NCI-H2171 treated with DMSO at 0.1 percent for 48 hours (cell line): Measurements from ENCODE around the gene UBE2N.
"Not testable (repeated sequence)": the region's sequence is repeated elsewhere in the genome, so short reads cannot be mapped to it uniquely, and the experiment has no call there.

Experiments used
- DNase-seq: peaks from one replicate; lab custom pipeline; 2025; lab: John Stamatoyannopoulos, UW

The UBE2N gene

GRCh38 chr12:93411060-93411459 is 30.7 kb downstream of the UBE2N start:
- not testable (repeated sequence) for DNase-seq

GRCh38 chr12:93409343-93410187 is 32.2 kb downstream of the UBE2N start:
- DNase-seq: not testable (repeated sequence)

GRCh38 chr12:93408813-93409212 is 32.9 kb downstream of the UBE2N start:
- no peak for DNase-seq

- DNase-seq: no peak
These were observed 33.8 kb downstream of the UBE2N start for GRCh38 chr12:93407963-93408283.

DNA sequence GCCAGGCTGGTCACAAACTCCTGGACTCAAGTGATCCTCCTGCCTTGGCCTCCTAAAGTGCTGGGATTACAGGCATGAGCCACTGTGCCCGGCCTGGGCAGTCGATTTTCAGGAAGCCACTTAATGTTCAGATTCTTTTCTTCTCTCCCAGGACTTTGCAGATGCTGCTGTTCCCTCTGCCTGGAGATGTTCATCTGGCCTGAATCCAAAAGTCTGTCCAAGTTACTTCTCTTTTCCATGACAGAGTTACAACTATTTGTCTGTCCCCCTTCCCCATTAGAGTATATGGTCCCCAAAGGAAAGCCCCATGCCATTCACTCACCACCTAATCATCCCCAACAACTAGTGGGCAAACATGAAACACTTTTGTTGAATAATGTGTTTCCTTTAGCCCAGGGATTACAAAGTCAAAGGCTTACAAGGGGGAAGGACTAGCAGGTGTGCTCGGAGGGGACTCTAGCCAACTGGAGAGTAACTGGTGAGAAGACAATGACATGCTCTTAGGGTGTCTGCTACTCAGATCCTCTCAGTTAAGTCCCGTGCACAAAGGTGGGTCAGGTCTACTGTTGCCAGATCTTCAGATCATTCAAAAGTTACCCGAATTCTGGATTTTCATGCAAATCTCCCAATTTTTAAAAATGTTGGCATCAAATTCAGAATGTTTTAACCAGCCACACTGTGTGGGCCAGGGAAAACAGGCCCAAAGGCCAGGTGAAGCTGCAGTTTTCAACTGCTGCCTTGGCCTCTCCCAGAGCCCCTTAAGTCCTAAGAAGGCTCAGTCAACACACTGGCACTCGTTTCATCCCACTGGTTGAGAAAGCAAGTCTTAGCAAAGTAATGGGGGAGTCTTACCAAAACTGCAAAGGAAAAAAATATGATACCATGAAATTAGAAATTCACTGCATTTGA is 34.4 kb downstream of the UBE2N start:
- no peak for DNase-seq

DNA sequence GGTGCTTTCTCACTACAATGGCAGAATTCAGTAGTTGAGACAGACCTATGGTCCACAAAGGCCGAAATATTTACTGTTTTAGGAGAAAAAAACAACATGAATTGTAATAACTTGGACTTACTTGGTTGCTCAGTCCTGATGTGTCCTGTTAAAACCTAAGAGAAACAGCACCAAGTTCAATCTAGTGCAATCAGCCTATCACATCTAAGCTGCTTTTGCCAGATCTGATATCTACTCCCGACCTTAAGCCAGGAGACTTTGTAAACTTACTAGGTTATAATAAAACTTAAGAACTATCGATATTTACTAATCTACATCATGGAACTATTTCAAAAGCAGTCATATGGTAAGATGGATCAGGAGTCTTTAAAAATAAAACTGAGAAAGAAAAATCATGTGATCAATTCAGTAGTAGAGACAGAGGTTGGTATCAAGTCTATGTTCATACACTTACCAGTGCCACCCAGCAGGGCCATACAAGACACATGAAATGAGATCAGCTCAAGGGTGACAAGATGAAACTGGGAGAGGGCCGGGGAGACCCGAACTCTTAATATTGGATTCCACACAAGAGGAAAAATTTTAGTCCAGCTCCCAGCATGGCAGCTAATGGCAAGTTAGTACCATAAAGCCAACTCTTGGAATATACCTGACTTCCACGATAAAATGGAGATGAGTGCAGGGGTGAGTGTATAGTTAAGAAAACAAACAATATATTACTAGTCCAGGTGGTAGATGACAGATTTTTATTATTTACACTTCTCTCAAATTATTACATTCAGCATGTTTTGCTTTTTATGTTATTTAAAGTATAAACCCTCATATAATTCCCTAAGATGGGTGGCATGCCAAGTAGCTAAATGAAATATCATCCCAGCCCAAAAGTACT is 36.5 kb downstream of the UBE2N start:
- no peak for DNase-seq

DNA sequence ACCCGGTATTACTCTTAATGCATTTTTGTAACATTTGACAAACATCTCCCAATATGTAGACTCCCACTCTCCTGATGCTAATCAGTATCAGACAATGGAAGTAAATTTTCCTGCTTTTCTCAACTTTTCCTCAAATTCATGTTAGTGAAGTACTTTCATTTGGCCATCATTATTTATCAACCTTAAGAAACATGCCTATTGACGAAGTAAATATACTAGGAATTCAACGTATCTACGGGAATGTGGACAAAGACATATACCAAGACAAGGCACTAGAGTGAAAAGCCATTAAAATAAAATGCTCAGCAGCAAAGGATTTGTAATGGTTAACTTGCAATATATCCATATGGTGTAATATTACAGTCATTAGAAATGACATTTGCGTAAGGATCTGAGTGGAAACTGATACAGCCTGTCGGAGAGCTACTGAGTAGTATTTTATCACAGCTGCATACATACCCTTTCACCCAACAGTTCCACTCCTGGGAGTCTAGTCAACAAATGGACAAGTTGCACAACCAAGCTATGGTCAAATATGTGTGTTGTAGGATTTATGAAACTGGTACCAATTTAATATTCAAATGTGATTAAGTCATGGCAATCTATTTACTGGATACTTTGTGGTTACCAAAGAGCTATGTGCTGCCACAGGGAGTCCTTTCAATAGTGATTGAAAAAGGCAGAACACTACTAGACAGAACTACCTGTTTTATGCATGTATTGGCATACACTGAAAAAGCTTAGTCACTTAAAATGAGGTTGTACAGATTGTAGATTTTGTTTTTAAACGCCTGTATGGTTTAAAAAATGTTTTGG is 37.6 kb downstream of the UBE2N start:
- DNase-seq: peak; percentile 73

- DNase-seq: no peak
These were observed 39.1 kb downstream of the UBE2N start for GRCh38 chr12:93402333-93403311.

GRCh38 chr12:93399183-93399863 is 42.4 kb downstream of the UBE2N start:
- DNase-seq: not testable (repeated sequence)

DNA sequence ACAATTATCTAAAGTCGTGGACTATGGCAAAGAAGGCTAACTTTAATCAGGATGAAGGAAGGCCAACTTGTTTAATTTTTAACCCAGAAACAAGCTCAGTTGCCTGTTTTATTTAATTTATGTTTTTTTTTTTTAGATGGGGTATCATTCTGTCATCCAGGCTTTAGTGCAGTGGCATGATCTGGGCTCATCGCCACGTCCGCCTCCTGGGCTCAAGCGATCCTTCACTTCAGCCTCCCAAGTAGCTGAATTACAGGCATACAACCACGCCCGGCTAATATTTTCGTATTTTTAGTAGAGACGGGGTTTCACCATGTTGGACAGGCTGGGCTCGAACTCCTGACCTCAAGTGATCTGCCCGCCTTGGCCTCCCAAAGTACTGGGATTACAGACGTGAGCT is 44.3 kb downstream of the UBE2N start:
- no peak for DNase-seq

DNA sequence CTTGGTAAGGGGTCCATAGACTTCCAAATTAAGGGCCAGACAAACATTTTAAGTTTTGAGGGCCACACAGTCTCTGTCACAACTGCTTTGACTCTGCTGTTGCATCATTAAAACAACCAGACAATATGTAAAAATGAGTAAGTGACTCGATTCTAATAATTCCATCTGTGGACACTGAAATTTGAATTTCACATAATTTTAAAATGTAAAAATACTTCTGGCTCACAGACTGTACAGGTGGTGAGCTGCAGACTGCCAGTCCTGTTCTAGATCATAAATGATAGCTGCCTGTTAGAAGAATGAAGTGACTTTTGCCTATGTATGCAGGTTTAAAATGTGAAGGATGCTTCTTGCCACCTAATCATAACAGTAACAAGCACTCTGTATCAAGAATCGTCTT is 48.3 kb downstream of the UBE2N start:
- DNase-seq: no peak

DNA sequence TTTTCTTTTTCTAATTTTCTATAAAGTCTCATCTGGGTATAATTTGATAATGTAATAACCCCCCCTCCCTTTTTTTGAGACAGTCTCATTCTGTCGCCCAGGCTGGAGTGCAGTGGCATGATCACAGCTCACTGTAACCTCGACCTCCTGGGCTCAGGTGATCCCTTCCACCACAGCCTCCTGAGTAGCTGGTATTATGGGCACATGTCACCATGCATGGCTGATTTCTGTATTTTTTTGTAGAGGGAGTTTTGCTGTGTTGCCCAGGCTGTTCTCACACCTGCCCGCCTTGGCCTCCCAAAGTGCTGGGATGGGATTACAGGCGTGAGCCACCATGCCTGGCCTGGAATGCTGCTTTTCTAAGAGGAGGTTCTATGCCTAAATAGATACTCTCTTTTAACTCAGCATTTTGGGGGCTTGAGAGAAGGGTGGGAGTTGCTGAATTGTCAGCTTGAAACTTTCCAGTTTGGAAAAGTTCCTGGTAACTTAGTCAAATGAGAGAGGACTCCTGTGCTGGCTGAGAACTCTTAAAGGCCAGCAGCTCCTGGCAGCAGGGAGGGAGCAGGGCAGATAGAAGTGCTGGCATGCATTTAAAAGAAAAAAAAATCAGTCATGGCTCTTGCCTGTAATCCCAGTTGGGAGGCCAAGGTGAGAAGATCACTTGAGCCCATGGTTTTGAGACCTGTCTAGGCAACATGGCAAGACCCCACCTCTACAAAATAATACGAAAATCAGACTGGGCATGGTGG is 51.0 kb downstream of the UBE2N start:
- DNase-seq: peak; percentile 27

GRCh38 chr12:93390031-93390430 is 51.7 kb downstream of the UBE2N start:
- DNase-seq: no peak

DNA sequence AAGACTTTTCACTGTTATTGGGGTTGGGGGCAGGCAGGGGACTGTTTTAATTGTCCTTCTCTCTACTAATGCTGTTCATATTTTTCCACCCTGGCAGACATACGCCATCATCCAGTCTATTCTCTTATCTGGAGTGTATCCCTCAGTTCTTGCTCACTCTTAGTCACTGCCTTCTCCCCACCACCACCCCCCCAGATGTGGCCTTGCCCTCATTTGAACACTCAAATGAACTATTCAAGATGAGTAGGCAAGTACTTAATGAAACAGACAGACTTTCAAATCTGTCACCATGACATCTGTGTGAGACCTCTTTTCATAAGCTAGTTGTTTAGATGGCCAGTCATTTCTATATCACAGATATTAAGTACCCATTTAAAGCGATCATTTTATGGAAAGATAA is 54.0 kb downstream of the UBE2N start:
- DNase-seq: no peak

DNA sequence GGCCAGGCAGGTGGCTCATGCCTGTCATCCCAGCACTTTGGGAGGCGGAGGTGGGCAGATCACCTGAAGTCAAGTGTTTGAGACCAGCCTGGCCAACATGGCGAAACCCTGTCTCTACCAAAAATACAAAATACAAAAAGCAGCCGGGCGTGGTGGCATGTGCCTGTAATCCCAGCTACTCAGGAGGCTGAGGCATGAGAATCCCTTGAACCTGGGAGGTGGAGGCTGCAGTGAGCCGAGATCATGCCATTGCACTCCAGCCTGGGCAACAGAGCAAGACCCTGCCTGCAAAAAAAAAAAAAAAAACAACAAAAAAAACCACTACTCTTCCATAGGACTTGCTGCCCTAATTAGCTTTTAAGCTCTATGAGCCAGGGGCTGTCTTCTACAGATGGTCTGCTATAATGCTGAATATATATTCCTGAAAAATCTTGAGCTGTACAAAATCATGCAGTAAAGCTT is 59.7 kb downstream of the UBE2N start:
- not testable (repeated sequence) for DNase-seq

- no peak for DNase-seq
These were observed 60.4 kb downstream of the UBE2N start for GRCh38 chr12:93381161-93381975.

DNA sequence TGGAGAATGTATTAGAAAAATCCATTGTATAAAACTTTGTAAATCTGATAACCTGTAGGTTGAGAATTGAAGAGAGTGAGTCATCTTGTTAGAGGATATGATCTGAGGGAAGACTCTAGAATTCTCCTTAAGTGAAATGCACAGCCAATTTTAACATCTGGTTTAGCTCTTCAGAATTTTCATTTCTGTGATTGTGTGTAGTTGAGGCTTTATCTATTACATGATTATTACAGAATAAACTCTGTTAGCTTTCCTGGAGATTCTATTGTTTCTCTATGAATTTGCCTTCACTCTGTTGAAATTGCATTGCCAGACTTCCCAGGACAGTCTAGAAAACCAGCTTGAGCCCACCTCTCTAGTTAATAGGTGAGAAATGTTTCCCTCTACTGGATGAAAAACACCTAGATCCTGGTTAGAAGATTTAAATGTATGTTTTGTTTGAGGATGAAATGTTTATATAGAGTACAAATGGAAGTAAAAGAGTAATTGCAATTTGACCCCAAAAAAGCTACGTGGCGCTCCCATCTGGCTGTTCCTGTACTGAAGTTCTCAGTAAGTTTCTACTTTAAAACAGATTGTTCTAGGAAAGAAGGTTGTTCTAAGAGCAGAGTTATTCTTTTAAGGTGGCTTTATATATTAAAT is 61.1 kb downstream of the UBE2N start:
- peak; percentile 66 for DNase-seq
